Measurements from ENCODE around the gene GIMAP1.
"Not testable (repeated sequence)": the region's sequence is repeated elsewhere in the genome, so short reads cannot be mapped to it uniquely, and the experiment has no call there.

GRCh38 chr7:150678601-150679000 is 37.8 kb upstream of the GIMAP1 start:
- TF ChIP-seq EP300 (IDR thresholded peaks at IDR 0.05; ENCODE audit: borderline replicate concordance in 1 of 2, low read depth in 2 of 2, low read length in 2 of 2); CTCF (IDR thresholded peaks at IDR 0.05; ENCODE audit: control extremely low read depth in 1 of 3, insufficient read depth in 1 of 3, low read depth in 1 of 3, low read length in 3 of 3); GABPA (IDR thresholded peaks at IDR 0.05; ENCODE audit: borderline replicate concordance, insufficient read depth, low read length); SIRT6 (IDR thresholded peaks at IDR 0.05; ENCODE audit: low read length): not testable (repeated sequence)

Measured in H1 (cell line).